HG03196 (cell line): ENCODE results near the gene NPY1R.

ENCODE experiments used
- ATAC-seq: cut with Tn5 transposase; IDR thresholded peaks from one replicate; pipeline ENCODE4 v1.9.1; 2021; ENCODE audit not compliant: unreplicated experiment

NPY1R gene

GRCh38 chr4:163280703-163281519, 51.5 kb downstream of the NPY1R start:
- ATAC-seq: no peak

GRCh38 chr4:163279713-163280112, 52.7 kb downstream of the NPY1R start:
- ATAC-seq: no peak

- no peak for ATAC-seq
Observed at GRCh38 chr4:163274861-163275260, 57.5 kb downstream of the NPY1R start.
